GM23248 (cell line): Measurements from ENCODE around the gene NECAP2.

Experiments used
- EZH2 ChIP-seq: fragments of 200-600 bp; sonication (generic); IDR thresholded peaks from 2 replicates; pipeline ENCODE4 v1.6.1; 2018; ENCODE audit warnings: antibody characterized with exemption, mild to moderate bottlenecking; ENCODE audit not compliant: insufficient read depth, poor library complexity, severe bottlenecking
- EZH2phosphoT487 ChIP-seq: fragments of 200-600 bp; sonication (generic); IDR thresholded peaks from 2 replicates; pipeline ENCODE4 v1.6.1; 2018; ENCODE audit warnings: antibody characterized with exemption, moderate library complexity, mild to moderate bottlenecking, low read depth; ENCODE audit not compliant: insufficient read depth

DNA sequence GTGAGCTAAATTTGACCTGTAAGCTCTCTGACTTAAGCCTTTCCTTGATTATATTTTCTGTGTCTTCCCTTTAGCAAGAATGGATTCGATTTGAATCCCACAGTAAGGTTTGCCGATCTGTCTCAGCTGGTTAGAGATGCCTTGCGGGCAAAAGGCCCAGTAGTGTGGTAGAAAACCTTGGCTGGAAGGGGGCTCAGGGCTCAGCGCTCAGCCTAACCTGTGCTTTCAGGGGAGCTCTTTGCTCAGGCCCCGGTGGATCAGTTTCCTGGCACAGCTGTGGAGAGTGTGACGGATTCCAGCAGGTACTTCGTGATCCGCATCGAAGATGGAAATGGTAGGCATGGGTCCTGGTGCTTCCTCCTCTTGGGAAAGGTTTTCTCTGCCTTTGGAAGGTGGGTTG lies 7.1 kb downstream of the NECAP2 start:
- TF ChIP-seq EZH2 (no peak), EZH2phosphoT487 (no peak)
